HUES6 (cell line): ENCODE data around the gene DTX1.

ENCODE experiments used
- H3K27ac ChIP-seq: 2 replicates; pipeline ENCODE4 v1.7.0; 2013; ENCODE audit warnings: low read depth, mild to moderate bottlenecking, low read length, inconsistent platforms
- H3K27me3 ChIP-seq: 2 replicates; pipeline ENCODE4 v1.6.1; 2013; ENCODE audit warnings: low read length; ENCODE audit not compliant: control insufficient read depth, insufficient read depth
- H3K36me3 ChIP-seq: 2 replicates; pipeline ENCODE4 v1.6.1; 2013; ENCODE audit warnings: low read length; ENCODE audit not compliant: control insufficient read depth, insufficient read depth
- H3K4me1 ChIP-seq: 2 replicates; pipeline ENCODE4 v1.6.1; 2013; ENCODE audit warnings: low read length; ENCODE audit not compliant: control insufficient read depth, insufficient read depth
- H3K4me3 ChIP-seq: 2 replicates; pipeline ENCODE4 v1.5.1; 2013; ENCODE audit warnings: low read depth, low read length
- H3K9ac ChIP-seq: one replicate; pipeline ENCODE4 v1.6.1; 2013; ENCODE audit warnings: mild to moderate bottlenecking, low read length
- H3K9me3 ChIP-seq: 2 replicates; pipeline ENCODE4 v1.6.1; 2013; ENCODE audit warnings: low read depth, low read length; ENCODE audit not compliant: control insufficient read depth, insufficient read depth

DTX1 gene

DNA sequence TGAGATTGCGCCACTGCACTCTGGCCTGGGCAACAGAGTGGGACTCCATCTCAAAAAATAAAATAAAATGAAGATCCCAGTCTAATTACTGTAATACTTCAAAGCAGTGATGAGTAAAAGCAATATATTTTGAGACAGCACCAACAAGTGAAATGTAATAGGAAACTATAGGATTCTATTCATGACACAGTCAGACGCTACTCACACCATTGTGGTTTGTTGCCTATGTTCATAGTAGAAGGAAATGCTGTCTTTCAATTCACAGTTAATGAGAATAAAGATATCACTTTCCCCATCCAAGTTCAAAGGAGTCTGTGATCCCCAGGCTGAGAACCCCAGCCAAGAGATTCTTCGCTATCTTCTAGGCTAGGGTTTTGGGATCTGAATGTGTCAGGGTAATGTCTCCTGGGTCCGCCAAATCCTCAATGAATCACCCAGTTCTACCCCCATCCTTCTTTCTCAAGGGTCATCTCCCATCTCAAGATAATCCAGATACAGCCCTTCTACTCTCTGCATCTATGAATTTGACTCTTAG, 16.6 kb upstream of the DTX1 start:
- Histone ChIP-seq H3K9ac (no peak overlapping the region), H3K4me3 (no peak overlapping the region), H3K27me3 (peaks cover 14% of the 10 kb centered on the region), H3K36me3 (no peaks in the 10 kb centered on the region), H3K9me3 (peaks cover 3% of the 10 kb centered on the region; the same call in 1 of the 2 replicates), H3K27ac (no peak overlapping the region), H3K4me1 (peaks cover 4% of the 10 kb centered on the region; the same call in 1 of the 2 replicates)

DNA sequence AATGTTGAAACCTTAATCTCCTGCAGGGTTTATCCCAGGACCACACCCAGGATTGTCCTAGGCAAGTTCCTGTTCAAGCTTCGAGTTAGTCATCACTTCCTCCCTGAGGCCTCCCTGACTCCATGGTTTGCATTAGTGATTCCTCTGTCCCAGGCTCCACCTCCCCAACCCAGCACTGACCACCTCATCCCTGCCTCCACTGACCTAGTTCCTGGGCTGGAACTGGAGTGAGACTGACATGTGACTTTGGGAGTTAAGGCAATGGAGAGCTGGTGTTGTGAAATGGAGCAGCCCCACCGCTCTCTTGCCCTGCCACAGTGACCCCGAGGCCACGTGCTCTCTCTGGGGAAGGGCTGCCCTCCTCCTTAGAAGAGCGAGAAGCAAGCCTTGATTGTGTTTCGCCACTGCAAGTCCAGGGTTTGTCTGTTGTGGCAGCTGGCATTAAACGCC, 15.8 kb upstream of the DTX1 start:
- Histone ChIP-seq H3K27ac (no peak overlapping the region), H3K4me1 (peaks cover 4% of the 10 kb centered on the region; the same call in 1 of the 2 replicates), H3K9me3 (peaks cover 3% of the 10 kb centered on the region; the same call in 1 of the 2 replicates), H3K9ac (no peak overlapping the region), H3K4me3 (no peak overlapping the region), H3K27me3 (peaks cover 20% of the 10 kb centered on the region), H3K36me3 (no peaks in the 10 kb centered on the region)

DNA sequence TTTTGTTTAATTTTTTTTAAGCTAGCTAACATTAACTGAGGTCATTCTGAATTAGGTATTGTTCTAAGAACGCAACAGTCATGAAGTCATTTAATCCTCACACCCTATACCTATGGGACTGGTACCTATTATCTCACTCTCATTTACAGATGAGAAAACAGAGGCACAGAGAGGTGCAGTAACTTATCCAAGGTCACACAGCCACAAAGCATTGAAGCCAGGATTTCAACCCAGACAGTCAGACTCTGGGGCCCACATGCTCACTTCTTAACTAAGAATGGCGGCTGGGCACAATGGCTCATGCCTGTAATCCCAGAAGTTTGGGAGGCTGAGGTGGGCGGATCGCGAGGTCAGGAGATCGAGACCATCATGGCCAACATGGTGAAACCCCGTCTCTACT, 15.0 kb upstream of the DTX1 start:
- Histone ChIP-seq H3K4me3 (no peak overlapping the region), H3K9me3 (peaks cover 3% of the 10 kb centered on the region; the same call in 1 of the 2 replicates), H3K27me3 (peaks cover 27% of the 10 kb centered on the region), H3K27ac (no peak overlapping the region), H3K4me1 (peaks cover 4% of the 10 kb centered on the region; the same call in 1 of the 2 replicates), H3K36me3 (no peaks in the 10 kb centered on the region), H3K9ac (no peak overlapping the region)

DNA sequence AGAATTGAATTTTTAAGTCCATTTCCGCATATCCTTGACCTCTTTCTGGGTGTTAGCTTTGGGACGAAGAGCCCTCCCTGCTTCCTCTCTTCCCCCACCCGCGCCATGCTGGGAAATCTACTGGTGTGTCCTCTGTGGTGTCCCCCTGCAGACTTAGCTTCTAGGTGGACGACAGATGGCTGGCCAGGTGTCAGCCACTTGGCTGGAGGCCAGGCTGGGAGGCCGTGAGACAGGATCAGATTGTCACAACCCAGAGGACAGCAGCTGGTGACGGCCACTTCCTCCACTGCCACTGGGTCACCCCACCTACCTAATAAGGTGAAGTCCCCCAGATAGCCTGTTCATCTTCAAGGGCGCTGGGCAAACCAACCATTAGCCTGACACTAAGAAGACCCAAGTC, 13.3 kb upstream of the DTX1 start:
- Histone ChIP-seq H3K9me3 (peaks cover 3% of the 10 kb centered on the region; the same call in 1 of the 2 replicates), H3K36me3 (no peaks in the 10 kb centered on the region), H3K27ac (no peak overlapping the region), H3K9ac (no peak overlapping the region), H3K4me3 (no peak overlapping the region), H3K4me1 (peaks cover 4% of the 10 kb centered on the region; the same call in 1 of the 2 replicates), H3K27me3 (peaks cover 29% of the 10 kb centered on the region)

DNA sequence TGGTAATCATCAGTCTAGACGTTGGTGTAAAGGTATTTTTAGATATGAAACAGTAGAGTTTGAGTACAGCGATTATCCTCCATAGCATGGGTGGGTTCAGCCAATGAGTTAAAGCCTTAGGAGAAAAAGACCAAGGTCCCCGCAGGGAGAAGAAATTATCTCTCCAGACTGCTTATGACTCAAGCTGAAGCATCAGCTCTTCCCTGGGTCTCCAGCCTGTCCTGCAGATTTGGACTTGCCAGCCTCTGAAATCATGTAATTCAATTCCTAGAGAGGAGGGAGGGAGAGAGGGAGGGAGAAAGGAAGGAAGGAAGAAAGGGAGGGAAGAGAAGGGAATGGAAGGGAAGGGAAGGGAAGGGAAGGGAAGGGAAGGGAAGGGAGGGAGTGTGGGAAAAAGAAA, 12.0 kb upstream of the DTX1 start:
- H3K27ac ChIP-seq, result no peak overlapping the region
- H3K27me3 ChIP-seq, result peaks cover 29% of the 10 kb centered on the region
- no peaks in the 10 kb centered on the region for H3K36me3 ChIP-seq
- no peak overlapping the region for H3K9ac ChIP-seq
- H3K4me1 ChIP-seq, result peaks cover 4% of the 10 kb centered on the region; the same call in 1 of the 2 replicates
- H3K4me3 ChIP-seq, result no peak overlapping the region
- no peaks in the 10 kb centered on the region for H3K9me3 ChIP-seq

DNA sequence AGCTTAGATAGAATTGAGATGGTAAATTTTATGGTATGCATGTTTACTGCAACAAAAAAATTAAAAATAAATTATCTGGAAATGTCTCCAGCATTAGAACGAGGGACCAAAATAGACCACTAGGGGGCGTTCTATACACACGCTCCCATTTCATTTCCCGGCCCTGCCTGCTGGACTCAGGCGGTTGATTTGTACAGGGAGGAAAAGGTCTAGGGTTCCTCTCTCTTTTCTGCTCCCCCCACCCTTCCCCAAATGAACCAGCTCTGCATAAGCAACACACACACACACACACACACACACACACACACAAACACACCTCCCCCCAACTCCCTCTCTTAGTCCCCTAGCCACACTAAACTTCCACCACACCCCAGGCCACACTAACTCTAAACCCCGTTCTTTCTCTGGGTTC, 7.8 kb upstream of the DTX1 start:
- no peaks in the 10 kb centered on the region for H3K4me1 ChIP-seq
- no peak overlapping the region for H3K9ac ChIP-seq
- H3K9me3 ChIP-seq, result no peaks in the 10 kb centered on the region
- no peak overlapping the region for H3K4me3 ChIP-seq
- peaks cover 42% of the 10 kb centered on the region for H3K27me3 ChIP-seq
- no peaks in the 10 kb centered on the region for H3K36me3 ChIP-seq
- H3K27ac ChIP-seq, result no peak overlapping the region

DNA sequence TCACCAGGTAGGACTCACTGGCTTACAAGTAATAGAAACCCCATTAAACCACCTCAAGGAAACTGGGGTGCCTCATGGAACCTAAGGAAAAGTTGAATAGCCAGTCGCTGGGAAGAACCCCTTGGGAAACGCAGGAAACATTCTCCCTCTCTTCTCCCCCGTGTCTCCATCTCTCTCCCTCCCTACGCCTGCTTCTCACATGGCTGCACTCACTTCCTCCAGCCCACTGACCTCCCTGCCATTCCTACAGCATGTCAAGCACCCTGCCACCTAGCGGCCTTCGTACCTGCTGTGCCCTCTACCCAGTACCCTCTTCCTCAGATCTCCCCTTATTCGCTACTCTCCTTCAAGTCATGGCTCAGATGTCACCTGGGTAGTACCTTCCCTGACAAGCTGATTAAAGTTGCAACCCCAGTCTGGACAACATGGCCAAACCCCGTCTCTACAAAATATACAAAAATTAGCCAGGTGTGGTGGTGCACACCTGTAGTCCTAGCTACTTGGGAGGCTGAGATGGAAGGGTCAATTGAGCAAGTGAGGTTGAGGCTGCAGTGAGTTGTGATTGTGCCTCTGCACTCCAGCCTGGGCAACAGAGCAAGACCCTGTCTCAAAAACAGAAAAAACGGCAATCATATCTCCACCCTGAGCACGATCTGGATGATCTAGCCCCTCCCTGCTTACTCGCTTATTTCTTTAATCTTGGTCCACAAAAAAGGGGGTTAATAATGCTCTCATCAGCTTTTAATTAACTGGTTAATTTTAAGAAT, 6.4 kb upstream of the DTX1 start:
- H3K4me1 ChIP-seq, result no peaks in the 10 kb centered on the region
- no peak overlapping the region for H3K4me3 ChIP-seq
- no peak overlapping the region for H3K9ac ChIP-seq

DNA sequence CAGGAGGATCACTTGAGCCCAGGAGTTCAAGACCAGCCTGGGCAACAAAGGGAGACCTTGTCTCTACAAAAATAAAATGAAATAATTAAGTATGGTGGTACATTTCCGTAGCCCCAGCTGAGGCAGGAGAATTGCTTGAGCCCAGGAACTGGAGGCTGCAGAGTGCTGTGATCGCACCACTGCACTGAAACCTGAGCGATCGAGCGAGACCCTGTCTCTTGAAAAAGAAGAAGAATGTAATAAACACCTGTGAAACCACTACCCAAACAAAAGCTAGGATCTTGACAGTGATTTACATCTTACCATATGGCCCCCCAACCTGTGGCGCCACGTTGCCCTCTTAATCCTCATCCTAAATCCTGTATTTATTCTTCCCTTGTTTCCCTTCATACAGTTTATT, 5.7 kb upstream of the DTX1 start:
- Histone ChIP-seq H3K36me3 (no peaks in the 10 kb centered on the region), H3K4me3 (no peak overlapping the region), H3K4me1 (no peaks in the 10 kb centered on the region), H3K9ac (no peak overlapping the region), H3K9me3 (no peaks in the 10 kb centered on the region), H3K27ac (no peak overlapping the region), H3K27me3 (peaks cover 49% of the 10 kb centered on the region)

More for the DNA sequence above, 6.4 kb upstream of the DTX1 start:
- no peaks in the 10 kb centered on the region for H3K36me3 ChIP-seq
- H3K27me3 ChIP-seq, result peaks cover 47% of the 10 kb centered on the region
- no peaks in the 10 kb centered on the region for H3K9me3 ChIP-seq
- H3K27ac ChIP-seq, result no peak overlapping the region

DNA sequence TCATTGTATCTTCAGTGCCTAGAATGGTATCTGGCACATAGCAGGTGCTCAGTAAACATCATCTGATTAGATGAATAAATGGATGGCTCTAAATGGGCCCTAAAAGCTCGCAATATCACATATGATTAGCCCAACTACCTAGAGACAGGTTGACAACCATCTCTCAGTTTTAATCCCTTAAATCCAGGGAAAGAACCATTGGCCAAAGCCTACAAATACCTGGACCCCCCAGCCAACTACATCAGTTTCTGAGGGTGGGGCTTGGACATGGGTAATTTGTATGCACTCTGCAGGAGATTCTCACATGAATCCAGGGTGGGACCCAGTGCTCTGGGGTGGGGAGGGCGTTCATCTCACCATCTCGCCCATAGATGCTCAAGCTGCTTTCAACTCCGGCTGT, 4.8 kb upstream of the DTX1 start:
- no peaks in the 10 kb centered on the region for H3K36me3 ChIP-seq
- peaks cover 52% of the 10 kb centered on the region for H3K27me3 ChIP-seq
- H3K27ac ChIP-seq, result no peak overlapping the region
- H3K9ac ChIP-seq, result no peak overlapping the region
- H3K9me3 ChIP-seq, result no peaks in the 10 kb centered on the region
- no peak overlapping the region for H3K4me3 ChIP-seq
- H3K4me1 ChIP-seq, result no peaks in the 10 kb centered on the region

DNA sequence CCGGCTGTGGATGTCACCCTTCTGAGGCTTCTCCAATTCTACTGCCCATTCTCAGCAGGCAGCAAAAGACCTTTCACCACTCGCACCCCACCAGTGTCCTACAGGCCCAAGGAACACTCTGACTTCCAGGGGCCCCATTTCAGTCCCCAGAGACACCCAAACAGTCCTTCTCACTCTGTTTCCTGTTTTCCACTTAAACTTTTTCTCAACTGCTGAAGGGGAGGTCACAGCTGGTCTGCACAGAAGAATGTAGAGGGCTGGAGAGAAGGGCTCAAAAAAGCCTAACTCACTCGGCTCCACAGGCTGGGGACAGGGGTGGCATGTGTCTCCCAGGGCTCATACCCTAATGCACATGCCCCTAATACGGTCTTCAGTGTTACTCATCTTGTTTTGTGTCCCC, 4.2 kb upstream of the DTX1 start:
- Histone ChIP-seq H3K36me3 (no peaks in the 10 kb centered on the region), H3K4me1 (no peaks in the 10 kb centered on the region), H3K4me3 (no peak overlapping the region), H3K27ac (no peak overlapping the region), H3K9me3 (no peaks in the 10 kb centered on the region), H3K9ac (no peak overlapping the region), H3K27me3 (peaks cover 57% of the 10 kb centered on the region)

DNA sequence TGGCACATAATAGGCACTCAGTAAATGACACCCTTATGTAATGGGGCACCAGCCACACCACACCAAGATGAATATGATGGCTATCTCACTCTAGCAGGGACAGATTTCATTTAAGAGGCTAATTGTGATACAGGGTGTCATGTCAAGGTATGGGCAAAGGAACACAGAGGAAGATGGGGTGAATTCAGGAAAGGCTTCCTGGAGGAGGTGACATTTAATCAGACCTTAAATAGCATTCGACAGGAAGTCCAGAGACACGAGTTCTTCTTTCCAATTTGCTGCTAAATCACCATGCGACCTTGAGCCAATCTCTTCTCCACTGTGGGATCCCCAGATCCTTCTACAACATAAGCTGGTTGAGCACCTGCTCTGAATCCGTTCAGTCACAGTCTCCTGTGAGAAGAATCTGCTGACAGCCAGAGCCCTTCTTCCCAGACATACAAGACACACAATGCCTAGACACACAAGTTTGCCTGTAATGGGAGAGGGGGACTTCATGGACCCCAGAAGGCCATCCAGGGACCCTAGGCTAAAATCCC, 1.5 kb upstream of the DTX1 start:
- Histone ChIP-seq H3K27ac (no peak overlapping the region), H3K4me1 (peaks cover 3% of the 10 kb centered on the region; the same call in 1 of the 2 replicates), H3K27me3 (peaks cover 74% of the 10 kb centered on the region), H3K36me3 (no peaks in the 10 kb centered on the region), H3K9ac (no peak overlapping the region), H3K4me3 (no peak overlapping the region), H3K9me3 (no peaks in the 10 kb centered on the region)
